ENCODE data around the gene WDPCP.

GRCh38 chr2:63124850-63125249 is 463.4 kb downstream of the WDPCP start:
- TF ChIP-seq CTCF (IDR thresholded peaks at IDR 0.05) (no peak), EZH2 (IDR thresholded peaks at IDR 0.05; ENCODE audit: borderline replicate concordance, insufficient read depth, low read depth, low read length, poor library complexity, severe bottlenecking) (no peak)

Measured in B cell (primary cell).